ENCODE data around the gene GAS7. TPM values are rescaled to one million over a fixed set of nuclear protein-coding genes. Genes with fewer than 3 reads are reported as not detected.

The GAS7 gene
- total RNA-seq, 1 experiment from 2014 or later: 4.1 TPM

- no peaks in the 10 kb centered on the region for H3K79me2 ChIP-seq (ENCODE audit: insufficient read depth, low read length)
- no peak overlapping the region for H3K4me2 ChIP-seq (ENCODE audit: low read length)
- ATAC-seq (no peak), DNase-seq (ENCODE audit: low read depth, low spot score) (no peak)
- no peaks in the 10 kb centered on the region for H3K9me3 ChIP-seq (ENCODE audit: control insufficient read depth in 1 of 2, insufficient read depth in 1 of 2, low read depth in 1 of 2, low read length in 2 of 2)
- H3K36me3 ChIP-seq (ENCODE audit: control insufficient read depth in 1 of 2, insufficient read depth in 2 of 2, low read length in 2 of 2): no peaks in the 10 kb centered on the region
- no peak overlapping the region for H3K9ac ChIP-seq (ENCODE audit: low read length)
- H3K27ac ChIP-seq (ENCODE audit: low read depth, low read length): no peak overlapping the region
- H4K20me1 ChIP-seq (ENCODE audit: insufficient read depth): no peaks in the 10 kb centered on the region
- H3K4me1 ChIP-seq (ENCODE audit: control insufficient read depth in 1 of 2, insufficient read depth in 2 of 2, low read length in 2 of 2): no peaks in the 10 kb centered on the region
- no peak overlapping the region for H2AFZ ChIP-seq (ENCODE audit: low read depth, low read length, poor library complexity, severe bottlenecking)
- RAD21 ChIA-PET (ENCODE audit: low non-redundant PET in 1 of 2, low total read pairs in 2 of 2, uncharacterized antibody in 2 of 2, unreplicated experiment in 2 of 2): no interaction called here
- TF ChIP-seq EZH2 (IDR thresholded peaks at IDR 0.05): no peak
- no peak for TF ChIP-seq SP1 (IDR thresholded peaks at IDR 0.05; ENCODE audit: low read depth)
- TF ChIP-seq CTCF (IDR thresholded peaks at IDR 0.05 in 2 of 3, conservative IDR thresholded peaks at IDR 0.05 in 1 of 3; ENCODE audit: borderline replicate concordance in 1 of 3, insufficient read depth in 1 of 3, low read depth in 2 of 3, low read length in 2 of 3): no peak
- TF ChIP-seq, protein P1, sequence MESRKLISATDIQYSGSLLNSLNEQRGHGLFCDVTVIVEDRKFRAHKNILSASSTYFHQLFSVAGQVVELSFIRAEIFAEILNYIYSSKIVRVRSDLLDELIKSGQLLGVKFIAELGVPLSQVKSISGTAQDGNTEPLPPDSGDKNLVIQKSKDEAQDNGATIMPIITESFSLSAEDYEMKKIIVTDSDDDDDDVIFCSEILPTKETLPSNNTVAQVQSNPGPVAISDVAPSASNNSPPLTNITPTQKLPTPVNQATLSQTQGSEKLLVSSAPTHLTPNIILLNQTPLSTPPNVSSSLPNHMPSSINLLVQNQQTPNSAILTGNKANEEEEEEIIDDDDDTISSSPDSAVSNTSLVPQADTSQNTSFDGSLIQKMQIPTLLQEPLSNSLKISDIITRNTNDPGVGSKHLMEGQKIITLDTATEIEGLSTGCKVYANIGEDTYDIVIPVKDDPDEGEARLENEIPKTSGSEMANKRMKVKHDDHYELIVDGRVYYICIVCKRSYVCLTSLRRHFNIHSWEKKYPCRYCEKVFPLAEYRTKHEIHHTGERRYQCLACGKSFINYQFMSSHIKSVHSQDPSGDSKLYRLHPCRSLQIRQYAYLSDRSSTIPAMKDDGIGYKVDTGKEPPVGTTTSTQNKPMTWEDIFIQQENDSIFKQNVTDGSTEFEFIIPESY (IDR thresholded peaks at IDR 0.05; ENCODE audit: extremely low read depth, insufficient replicate concordance, low read length): no peak
- POLR2A ChIA-PET: no interaction called here
- peaks cover 24% of the 10 kb centered on the region for H3K27me3 ChIP-seq (ENCODE audit: insufficient read depth, low read length)
- H3K4me3 ChIP-seq (replicated peaks in 1 of 2; ENCODE audit: low read depth in 1 of 2, low read length in 2 of 2): no peak overlapping the region
- no TSS peak for BruUV-seq (replicated peaks)
- intact Hi-C loops (cut with micrococcal nuclease): no loop called here
- CTCF ChIA-PET: no interaction called here
- H3K9me2 ChIP-seq (ENCODE audit: insufficient read depth): no peaks in the 10 kb centered on the region
Observed at GRCh38 chr17:9998060-9998459, 200.3 kb downstream of the GAS7 start.

DNA sequence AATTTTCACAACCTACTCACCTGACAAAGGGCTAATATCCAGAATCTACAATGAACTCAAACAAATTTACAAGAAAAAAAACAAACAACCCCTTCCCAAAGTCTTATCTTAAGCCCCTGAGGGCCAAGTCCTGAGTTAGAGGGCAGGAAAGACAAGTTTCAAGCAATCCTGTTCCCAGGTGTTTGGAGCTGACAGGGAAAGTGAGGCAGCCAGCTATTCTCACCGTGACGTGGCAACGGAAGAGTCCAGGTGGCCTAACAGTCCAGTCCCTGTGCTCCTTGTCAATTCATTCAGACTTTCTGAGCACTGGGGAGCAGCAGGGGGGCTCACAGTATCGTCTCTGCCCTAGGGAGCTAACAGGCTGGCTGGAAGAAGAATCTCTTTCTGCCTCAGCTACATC is 203.6 kb downstream of the GAS7 start:
- no TSS peak for BruUV-seq (replicated peaks)
- Histone ChIP-seq H3K9ac (ENCODE audit: low read length) (no peak overlapping the region), H3K4me1 (ENCODE audit: control insufficient read depth in 1 of 2, insufficient read depth in 2 of 2, low read length in 2 of 2) (no peaks in the 10 kb centered on the region), H3K9me2 (ENCODE audit: insufficient read depth) (no peaks in the 10 kb centered on the region), H3K27ac (ENCODE audit: low read depth, low read length) (no peak overlapping the region), H4K20me1 (ENCODE audit: insufficient read depth) (no peaks in the 10 kb centered on the region), H3K4me3 (replicated peaks in 1 of 2; ENCODE audit: low read depth in 1 of 2, low read length in 2 of 2) (no peak overlapping the region), H3K9me3 (ENCODE audit: control insufficient read depth in 1 of 2, insufficient read depth in 1 of 2, low read depth in 1 of 2, low read length in 2 of 2) (no peaks in the 10 kb centered on the region), H2AFZ (ENCODE audit: low read depth, low read length, poor library complexity, severe bottlenecking) (no peak overlapping the region), H3K27me3 (ENCODE audit: insufficient read depth, low read length) (peaks cover 3% of the 10 kb centered on the region; the same call in 1 of the 2 replicates), H3K79me2 (ENCODE audit: insufficient read depth, low read length) (no peaks in the 10 kb centered on the region), H3K36me3 (ENCODE audit: control insufficient read depth in 1 of 2, insufficient read depth in 2 of 2, low read length in 2 of 2) (no peaks in the 10 kb centered on the region), H3K4me2 (ENCODE audit: low read length) (no peak overlapping the region)
- RAD21 ChIA-PET (ENCODE audit: low non-redundant PET in 1 of 2, low total read pairs in 2 of 2, uncharacterized antibody in 2 of 2, unreplicated experiment in 2 of 2): no interaction called here
- no peak for ATAC-seq
- CTCF ChIA-PET: no interaction called here
- POLR2A ChIA-PET: no interaction called here
- intact Hi-C loops (cut with micrococcal nuclease): no loop called here
- no peak for DNase-seq (ENCODE audit: low read depth, low spot score)
- TF ChIP-seq CBX3 (IDR thresholded peaks at IDR 0.05; ENCODE audit: low read depth): no peak
- TF ChIP-seq JUND (IDR thresholded peaks at IDR 0.05): no peak
- no peak for TF ChIP-seq EZH2phosphoT487 (IDR thresholded peaks at IDR 0.05; ENCODE audit: borderline replicate concordance)
- TF ChIP-seq, protein P2, sequence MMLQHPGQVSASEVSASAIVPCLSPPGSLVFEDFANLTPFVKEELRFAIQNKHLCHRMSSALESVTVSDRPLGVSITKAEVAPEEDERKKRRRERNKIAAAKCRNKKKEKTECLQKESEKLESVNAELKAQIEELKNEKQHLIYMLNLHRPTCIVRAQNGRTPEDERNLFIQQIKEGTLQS (IDR thresholded peaks at IDR 0.05): no peak
- no peak for TF ChIP-seq POLR2A (IDR thresholded peaks at IDR 0.05; ENCODE audit: borderline replicate concordance, extremely low read depth, insufficient read depth, insufficient read length)
- TF ChIP-seq ZFX (IDR thresholded peaks at IDR 0.05): no peak
- no peak for TF ChIP-seq EZH2 (IDR thresholded peaks at IDR 0.05)
- TF ChIP-seq EGR1 (IDR thresholded peaks at IDR 0.05; ENCODE audit: low read depth): no peak
- no peak for TF ChIP-seq SIN3A (IDR thresholded peaks at IDR 0.05; ENCODE audit: low read depth)
- TF ChIP-seq MAX (IDR thresholded peaks at IDR 0.05): no peak
- TF ChIP-seq CTCF (IDR thresholded peaks at IDR 0.05 in 2 of 3, conservative IDR thresholded peaks at IDR 0.05 in 1 of 3; ENCODE audit: borderline replicate concordance in 1 of 3, insufficient read depth in 1 of 3, low read depth in 2 of 3, low read length in 2 of 3): no peak
- TF ChIP-seq SRF (IDR thresholded peaks at IDR 0.05; ENCODE audit: low read depth): no peak

All from HCT116 (cell line).